ENCODE measurements around the gene FNDC11.

The FNDC11 gene

GRCh38 chr20:63591786-63592355 lies 37.9 kb downstream of the FNDC11 start:
- H3K27ac ChIP-seq, result no peak overlapping the region
- TF ChIP-seq ZFX (IDR thresholded peaks at IDR 0.05; ENCODE audit: borderline replicate concordance) (no peak), CTCF (IDR thresholded peaks at IDR 0.05) (no peak)

GRCh38 chr20:63592661-63593060 lies 38.7 kb downstream of the FNDC11 start:
- no peak overlapping the region for H3K27ac ChIP-seq

GRCh38 chr20:63594043-63594561 lies 40.1 kb downstream of the FNDC11 start:
- H3K27ac ChIP-seq, result no peak overlapping the region
- no peak for TF ChIP-seq ZFX (IDR thresholded peaks at IDR 0.05; ENCODE audit: borderline replicate concordance)
- TF ChIP-seq CTCF (IDR thresholded peaks at IDR 0.05), result no peak

More at GRCh38 chr20:63592661-63593060, 38.7 kb downstream of the FNDC11 start:
- TF ChIP-seq CTCF (IDR thresholded peaks at IDR 0.05), result no peak
- no peak for TF ChIP-seq ZFX (IDR thresholded peaks at IDR 0.05; ENCODE audit: borderline replicate concordance)

GRCh38 chr20:63595416-63596127 lies 41.6 kb downstream of the FNDC11 start:
- TF ChIP-seq ZFX (IDR thresholded peaks at IDR 0.05; ENCODE audit: borderline replicate concordance), result no peak
- no peak for TF ChIP-seq CTCF (IDR thresholded peaks at IDR 0.05)
- H3K27ac ChIP-seq, result no peak overlapping the region

- no peak overlapping the region for H3K27ac ChIP-seq
- TF ChIP-seq CTCF (IDR thresholded peaks at IDR 0.05) (no peak), ZFX (IDR thresholded peaks at IDR 0.05; ENCODE audit: borderline replicate concordance) (no peak)
These were observed 42.5 kb downstream of the FNDC11 start for GRCh38 chr20:63596423-63596822.

- no peak overlapping the region for H3K27ac ChIP-seq
- TF ChIP-seq ZFX (IDR thresholded peaks at IDR 0.05; ENCODE audit: borderline replicate concordance) (no peak), CTCF (IDR thresholded peaks at IDR 0.05) (no peak)
These were observed 43.9 kb downstream of the FNDC11 start for GRCh38 chr20:63597651-63598478.
